GM18520 (cell line): Measurements from ENCODE around the gene TIMM44.
"Not testable (repeated sequence)": the region's sequence is repeated elsewhere in the genome, so short reads cannot be mapped to it uniquely, and the experiment has no call there.

Source experiments
- ATAC-seq: cut with Tn5 transposase; IDR thresholded peaks from one replicate; pipeline ENCODE4 v1.9.1; 2021; ENCODE audit not compliant: unreplicated experiment

The TIMM44 gene

GRCh38 chr19:7977021-7977722 is 33.7 kb upstream of the TIMM44 start:
- ATAC-seq: no peak

GRCh38 chr19:7976461-7976860 is 33.0 kb upstream of the TIMM44 start:
- no peak for ATAC-seq

GRCh38 chr19:7975037-7975436 is 31.6 kb upstream of the TIMM44 start:
- ATAC-seq: no peak

GRCh38 chr19:7973883-7974282 is 30.4 kb upstream of the TIMM44 start:
- no peak for ATAC-seq

- no peak for ATAC-seq
These were observed 28.4 kb upstream of the TIMM44 start for GRCh38 chr19:7971553-7972520.

GRCh38 chr19:7970716-7971448 is 27.4 kb upstream of the TIMM44 start:
- no peak for ATAC-seq

- no peak for ATAC-seq
These were observed 26.1 kb upstream of the TIMM44 start for GRCh38 chr19:7969555-7969939.

- ATAC-seq: no peak
These were observed 25.5 kb upstream of the TIMM44 start for GRCh38 chr19:7968796-7969554.

GRCh38 chr19:7968008-7968795 is 24.7 kb upstream of the TIMM44 start:
- no peak for ATAC-seq

- ATAC-seq: no peak
These were observed 22.6 kb upstream of the TIMM44 start for GRCh38 chr19:7965921-7966665.

GRCh38 chr19:7965259-7965841 is 21.9 kb upstream of the TIMM44 start:
- no peak for ATAC-seq

GRCh38 chr19:7963566-7963965 is 20.1 kb upstream of the TIMM44 start:
- ATAC-seq: no peak

GRCh38 chr19:7962644-7963268 is 19.3 kb upstream of the TIMM44 start:
- ATAC-seq: no peak

GRCh38 chr19:7961920-7962626 is 18.6 kb upstream of the TIMM44 start:
- no peak for ATAC-seq

- ATAC-seq: not testable (repeated sequence)
These were observed 17.6 kb upstream of the TIMM44 start for GRCh38 chr19:7961082-7961481.

- ATAC-seq: no peak
These were observed 15.7 kb upstream of the TIMM44 start for GRCh38 chr19:7959211-7959610.

GRCh38 chr19:7955696-7956095 is 12.2 kb upstream of the TIMM44 start:
- no peak for ATAC-seq

- no peak for ATAC-seq
These were observed 10.1 kb upstream of the TIMM44 start for GRCh38 chr19:7953576-7953975.
